PC-9 (cell line): ENCODE measurements around the gene NXPH2.

Source experiments
- CTCF ChIP-seq: fragments of 200-600 bp; sonication (generic); conservative IDR thresholded peaks from 2 replicates; pipeline ENCODE4 v1.6.1; 2017; ENCODE audit warnings: mixed run types, antibody characterized with exemption, mild to moderate bottlenecking, moderate library complexity
- EZH2 ChIP-seq: fragments of 200-600 bp; sonication (generic); IDR thresholded peaks from 2 replicates; pipeline ENCODE4 v1.8.0; 2017; ENCODE audit warnings: antibody characterized with exemption, low read depth

- TF ChIP-seq CTCF (no peak), EZH2 (no peak)
Measured at GRCh38 chr2:138621139-138621538, 159.1 kb downstream of the NXPH2 start.
